Activated CD4-positive, alpha-beta T cell treated with anti-CD3 and anti-CD28 coated beads, Interleukin-2, Interleukin-4, amounts not matched to agents 100 ng/mL and 50 ng/mL, durations not matched to agents 16 hours and 8 hours (primary cell): ENCODE results near the gene AGFG1.

Experiments used
- DNase-seq: peaks from one replicate; pipeline ENCODE4 v3.0.0-alpha.2; 2020; ENCODE audit warnings: low spot score

AGFG1 gene

DNA sequence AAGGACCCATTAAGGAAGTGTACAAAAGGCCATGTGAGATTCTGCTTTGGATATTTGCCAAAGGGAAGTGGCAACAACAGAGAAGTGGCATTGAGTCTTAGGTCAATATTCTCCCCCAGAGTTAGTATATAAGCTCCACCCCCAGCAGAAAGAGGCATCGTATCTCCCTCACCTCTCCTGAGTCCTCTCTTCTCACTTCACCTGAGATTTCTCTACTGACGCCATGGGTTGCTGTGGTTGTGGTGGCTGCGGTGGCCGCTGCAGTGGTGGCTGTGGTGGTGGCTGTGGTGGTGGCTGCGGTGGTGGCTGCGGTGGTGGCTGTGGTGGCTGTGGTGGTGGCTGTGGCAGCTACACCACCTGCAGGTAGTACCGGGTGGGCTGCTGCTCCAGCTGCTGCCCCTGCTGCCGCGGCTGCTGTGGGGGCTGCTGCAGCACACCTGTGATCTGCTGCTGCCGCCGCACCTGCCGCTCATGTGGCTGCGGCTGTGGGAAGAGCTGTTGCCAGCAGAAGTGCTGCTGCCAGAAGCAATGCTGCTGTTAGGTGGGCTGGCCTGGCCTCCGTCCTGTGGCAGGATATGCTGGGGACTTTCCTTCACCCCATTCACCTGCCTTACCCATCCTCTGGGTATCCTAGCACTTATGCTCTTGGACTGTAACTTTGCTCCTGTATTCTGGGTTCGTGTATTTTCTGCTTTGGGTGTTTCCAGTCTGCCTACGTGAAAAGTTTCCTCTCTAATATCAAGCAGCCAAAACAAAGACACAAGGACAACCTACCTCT is 136.8 kb downstream of the AGFG1 start:
- no peak for DNase-seq

DNA sequence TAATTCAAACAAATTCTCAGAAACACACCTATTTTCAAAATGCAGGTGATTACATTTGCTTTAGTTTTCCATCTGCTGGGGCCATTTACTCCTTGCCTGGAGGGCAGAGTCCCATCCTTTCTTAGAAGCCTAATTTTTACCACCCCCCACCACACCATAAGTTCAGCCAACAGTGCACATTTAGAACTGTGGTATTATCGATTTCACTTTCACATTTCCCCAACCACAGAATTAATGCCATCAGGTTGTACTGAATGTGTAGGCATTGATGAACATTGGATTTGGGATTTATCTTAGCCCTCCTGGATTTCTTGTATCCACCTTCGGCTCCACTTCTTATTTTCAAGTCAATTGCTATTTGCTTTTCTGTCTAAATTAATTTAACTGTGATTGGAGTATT is 138.2 kb downstream of the AGFG1 start:
- no peak for DNase-seq
